Endodermal cell (in vitro differentiated cells): Measurements from ENCODE around the gene KRTAP3-3. TPM values are rescaled to one million over a fixed set of nuclear protein-coding genes. Genes with fewer than 3 reads are reported as not detected.

Experiments
- DNase-seq: peaks from one replicate; pipeline ENCODE4 v3.0.0-alpha.2; 2017
- H3K27ac ChIP-seq: 2 replicates; pipeline ENCODE4 v1.5.1; 2013; ENCODE audit warnings: mild to moderate bottlenecking, low read depth, low read length, moderate library complexity
- H3K27me3 ChIP-seq: 2 replicates; pipeline ENCODE4 v1.6.1; 2013; ENCODE audit warnings: mild to moderate bottlenecking, low read length, moderate library complexity; ENCODE audit not compliant: insufficient read depth, control insufficient read depth, poor library complexity, severe bottlenecking
- H3K36me3 ChIP-seq: 2 replicates; pipeline ENCODE4 v1.7.0; 2013; ENCODE audit warnings: mild to moderate bottlenecking, low read length, moderate library complexity; ENCODE audit not compliant: control insufficient read depth, insufficient read depth
- H3K4me1 ChIP-seq: one replicate; pipeline ENCODE4 v1.7.0; 2013; ENCODE audit warnings: low read length; ENCODE audit not compliant: control insufficient read depth, insufficient read depth
- H3K4me3 ChIP-seq: 2 replicates; pipeline ENCODE4 v1.5.1; 2013; ENCODE audit warnings: mild to moderate bottlenecking, low read length, moderate library complexity
- H3K9ac ChIP-seq: 2 replicates; pipeline ENCODE4 v1.6.1; 2013; ENCODE audit warnings: mild to moderate bottlenecking, low read length, moderate library complexity; ENCODE audit not compliant: poor library complexity, severe bottlenecking; ENCODE audit errors: extremely low read depth
- H3K9me3 ChIP-seq: 2 replicates; pipeline ENCODE4 v1.6.1; 2013; ENCODE audit warnings: mild to moderate bottlenecking, low read length, moderate library complexity; ENCODE audit not compliant: control insufficient read depth
- H3K27ac Mint-ChIP-seq: 2 replicates; pipeline ENCODE4 v1.8.0; 2020; ENCODE audit warnings: mixed read lengths
- H3K27me3 Mint-ChIP-seq: 2 replicates; pipeline ENCODE4 v1.8.0; 2021; ENCODE audit warnings: mild to moderate bottlenecking, mixed read lengths; ENCODE audit not compliant: insufficient read depth
- H3K36me3 Mint-ChIP-seq: 2 replicates; pipeline ENCODE4 v1.8.0; 2020; ENCODE audit warnings: low read depth, mixed read lengths
- H3K4me1 Mint-ChIP-seq: 2 replicates; pipeline ENCODE4 v1.8.0; 2020; ENCODE audit warnings: mixed read lengths
- H3K4me3 Mint-ChIP-seq: 2 replicates; pipeline ENCODE4 v1.8.0; 2020; ENCODE audit warnings: mild to moderate bottlenecking, moderate library complexity, mixed read lengths
- H3K9me3 Mint-ChIP-seq: 2 replicates; pipeline ENCODE4 v1.8.0; 2020; ENCODE audit warnings: mild to moderate bottlenecking, mixed read lengths
- WGBS, 2 experiments: methylation state at CpG; one replicate each; pipeline versions ENCODE4 v1.1.5 to v1.1.7; 2013; ENCODE audit warnings: missing lambda C conversion rate in 2 of 2, mixed read lengths in 1 of 2; ENCODE audit not compliant: insufficient coverage in 1 of 2, insufficient read length in 1 of 2; 5-methylcytosine and 5-hydroxymethylcytosine counted together
- total RNA-seq, 2 donors: library from RNA; stranded (reverse); fragmentation: NEBNext Ultra II Directional in 1 of 2; extraction: Animal tissue kit (Norgen Biotek cat#: 25700) in 1 of 2; gene quantifications; 2 replicates in 1 of 2; 3 replicates in 1 of 2; pipeline ENCODE4 v1.2.1, GENCODE V29; 2021
- TF ChIP-seq, protein P1 (sequence below): fragments of 200-600 bp; sonication (generic); conservative IDR thresholded peaks from 2 replicates; pipeline ENCODE4 v1.5.0; 2021; ENCODE audit warnings: antibody characterized with exemption, mild to moderate bottlenecking

Gene KRTAP3-3
- total RNA-seq, 2 donors from 2014 or later = not detected

DNA sequence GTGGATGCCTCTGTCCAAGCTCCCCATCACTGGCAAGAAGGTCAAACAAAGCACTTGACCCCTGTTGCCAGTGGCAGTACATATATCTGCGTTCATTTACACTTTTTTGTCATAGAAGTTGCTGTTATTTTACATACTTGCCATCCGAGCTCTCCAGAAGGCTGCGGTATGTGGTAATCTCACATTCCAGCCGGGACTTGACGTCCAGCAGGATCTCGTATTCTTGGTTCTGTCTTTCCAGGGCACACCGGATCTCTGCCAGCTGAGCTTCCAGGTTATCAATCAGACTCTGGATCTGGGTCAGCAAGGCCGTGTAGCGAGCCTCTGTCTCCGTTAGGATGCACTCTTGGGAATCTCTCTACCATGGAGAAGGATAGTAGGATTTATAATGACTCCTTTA lies 33.8 kb downstream of the KRTAP3-3 start:
- TF ChIP-seq, protein P1, sequence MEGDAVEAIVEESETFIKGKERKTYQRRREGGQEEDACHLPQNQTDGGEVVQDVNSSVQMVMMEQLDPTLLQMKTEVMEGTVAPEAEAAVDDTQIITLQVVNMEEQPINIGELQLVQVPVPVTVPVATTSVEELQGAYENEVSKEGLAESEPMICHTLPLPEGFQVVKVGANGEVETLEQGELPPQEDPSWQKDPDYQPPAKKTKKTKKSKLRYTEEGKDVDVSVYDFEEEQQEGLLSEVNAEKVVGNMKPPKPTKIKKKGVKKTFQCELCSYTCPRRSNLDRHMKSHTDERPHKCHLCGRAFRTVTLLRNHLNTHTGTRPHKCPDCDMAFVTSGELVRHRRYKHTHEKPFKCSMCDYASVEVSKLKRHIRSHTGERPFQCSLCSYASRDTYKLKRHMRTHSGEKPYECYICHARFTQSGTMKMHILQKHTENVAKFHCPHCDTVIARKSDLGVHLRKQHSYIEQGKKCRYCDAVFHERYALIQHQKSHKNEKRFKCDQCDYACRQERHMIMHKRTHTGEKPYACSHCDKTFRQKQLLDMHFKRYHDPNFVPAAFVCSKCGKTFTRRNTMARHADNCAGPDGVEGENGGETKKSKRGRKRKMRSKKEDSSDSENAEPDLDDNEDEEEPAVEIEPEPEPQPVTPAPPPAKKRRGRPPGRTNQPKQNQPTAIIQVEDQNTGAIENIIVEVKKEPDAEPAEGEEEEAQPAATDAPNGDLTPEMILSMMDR = no peak

DNA sequence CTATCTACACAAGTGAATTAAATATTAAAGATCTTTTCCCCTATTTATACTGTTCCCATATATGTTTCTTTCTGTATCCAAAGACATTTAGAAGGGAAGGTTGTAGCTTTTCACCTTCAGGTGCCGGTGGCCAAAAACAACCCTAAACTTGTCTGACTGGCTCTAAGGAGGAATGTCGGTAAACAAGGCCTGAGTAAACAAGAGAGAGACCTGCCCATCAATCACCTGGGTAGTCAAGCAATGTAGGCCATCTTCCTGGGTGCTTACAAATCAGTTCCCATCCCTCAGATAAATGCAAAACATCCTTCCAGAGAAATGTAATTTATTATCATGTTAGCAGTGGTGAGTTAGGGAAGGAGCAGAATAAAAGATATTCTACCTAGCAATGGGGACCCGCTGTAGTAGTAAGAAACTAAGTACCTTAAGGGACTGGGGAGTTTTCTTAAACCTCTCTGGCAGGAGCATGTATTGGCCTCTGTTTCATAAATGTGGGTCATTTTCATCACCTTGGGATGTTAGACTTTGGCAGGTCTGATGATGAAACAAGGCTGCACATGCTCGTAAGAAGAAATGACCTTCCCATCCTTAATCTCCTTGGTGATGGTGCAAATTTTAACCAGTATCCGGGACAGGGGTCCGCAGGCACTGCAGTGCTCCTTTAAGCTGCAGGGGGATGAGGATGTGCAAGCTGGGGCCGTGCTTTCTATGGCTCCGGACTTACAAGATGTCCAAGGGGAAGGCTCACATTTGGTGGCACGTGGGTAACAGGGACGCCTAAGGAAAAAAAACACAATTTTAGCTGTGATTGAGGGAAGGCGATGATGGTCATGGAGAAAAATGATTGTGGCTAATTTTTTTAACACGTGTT lies 35.6 kb downstream of the KRTAP3-3 start:
- WGBS, 2 experiments = 85 to 92% methylated on average over 9 to 11 of the region's 12 CpGs
- no peak overlapping the region for H3K4me3 ChIP-seq
- H3K36me3 ChIP-seq = no peaks in the 10 kb centered on the region
- DNase-seq = peak; percentile 74
- Mint-ChIP-seq H3K27me3 (peaks cover 14% of the 10 kb centered on the region), H3K4me3 (no peak overlapping the region), H3K36me3 (no peaks in the 10 kb centered on the region), H3K4me1 (peaks cover 25% of the 10 kb centered on the region), H3K9me3 (no peaks in the 10 kb centered on the region), H3K27ac (peak overlapping the region; percentile 60)
- H3K27ac ChIP-seq = no peak overlapping the region
- peaks cover 29% of the 10 kb centered on the region for H3K27me3 ChIP-seq
- no peaks in the 10 kb centered on the region for H3K4me1 ChIP-seq
- H3K9ac ChIP-seq = no peak overlapping the region
- TF ChIP-seq, protein P1 = no peak
- H3K9me3 ChIP-seq = no peaks in the 10 kb centered on the region

More for the DNA sequence above, 33.8 kb downstream of the KRTAP3-3 start:
- 91 to 92% methylated on average over 10 of the region's 10 CpGs for WGBS, 2 experiments
- Histone ChIP-seq H3K27me3 (peaks cover 13% of the 10 kb centered on the region), H3K4me1 (no peaks in the 10 kb centered on the region), H3K9ac (no peak overlapping the region), H3K4me3 (no peak overlapping the region), H3K27ac (no peak overlapping the region), H3K9me3 (no peaks in the 10 kb centered on the region), H3K36me3 (no peaks in the 10 kb centered on the region)
- Mint-ChIP-seq H3K27ac (no peak overlapping the region), H3K9me3 (no peaks in the 10 kb centered on the region), H3K4me1 (peaks cover 25% of the 10 kb centered on the region), H3K4me3 (no peak overlapping the region), H3K27me3 (peaks cover 2% of the 10 kb centered on the region), H3K36me3 (no peaks in the 10 kb centered on the region)
- DNase-seq = peak; percentile 60

DNA sequence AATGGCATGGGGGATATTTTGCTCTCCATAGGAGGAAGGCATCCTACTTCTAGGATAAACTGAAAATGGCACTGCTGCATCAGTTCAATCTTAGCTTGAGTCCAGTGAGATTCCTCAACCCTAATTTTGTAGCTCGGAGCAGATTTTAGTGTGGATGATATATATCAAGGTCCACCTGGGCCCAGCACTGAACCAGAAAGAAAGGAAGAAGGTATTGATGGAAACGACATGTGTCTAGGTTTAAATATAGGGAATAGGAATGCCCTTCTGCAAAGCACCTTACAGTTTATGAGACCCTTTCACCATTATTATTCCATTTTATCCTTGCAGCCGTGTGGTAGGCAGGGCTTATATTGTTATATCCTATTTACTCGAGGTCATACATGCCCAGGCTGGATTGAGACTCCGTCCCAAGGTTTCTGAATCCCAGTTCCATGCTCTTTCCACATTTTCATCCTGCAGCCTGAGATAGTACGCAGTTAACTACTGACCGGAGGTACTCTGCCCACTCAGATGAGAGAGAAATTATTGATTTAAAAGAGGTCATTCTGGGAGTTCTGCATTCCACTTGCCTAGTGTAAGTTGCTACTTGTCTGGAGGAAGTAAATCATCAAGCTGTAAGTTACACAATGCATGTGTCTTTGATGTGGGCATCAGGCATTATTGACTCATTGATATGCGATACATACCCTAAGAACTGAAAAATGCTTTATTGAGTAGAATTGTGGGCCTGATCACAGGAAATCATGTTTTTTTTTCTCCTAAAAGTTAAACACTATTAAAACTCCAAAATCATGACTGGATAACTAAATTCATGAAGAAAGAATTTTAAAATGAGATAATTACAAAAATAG lies 37.3 kb downstream of the KRTAP3-3 start:
- peaks cover 31% of the 10 kb centered on the region for H3K27me3 Mint-ChIP-seq
- peak overlapping the region; percentile 26 for H3K27ac Mint-ChIP-seq
- H3K4me1 Mint-ChIP-seq = peaks cover 25% of the 10 kb centered on the region
- no peak overlapping the region for H3K4me3 Mint-ChIP-seq
- no peak overlapping the region for H3K4me3 ChIP-seq
- no peak for DNase-seq
- 91 to 92% methylated on average over 7 to 8 of the region's 8 CpGs for WGBS, 2 experiments
- H3K27ac ChIP-seq = no peak overlapping the region
- TF ChIP-seq, protein P1 = no peak
- H3K27me3 ChIP-seq = peaks cover 46% of the 10 kb centered on the region
- H3K36me3 ChIP-seq = no peaks in the 10 kb centered on the region
- no peaks in the 10 kb centered on the region for H3K9me3 Mint-ChIP-seq
- no peaks in the 10 kb centered on the region for H3K9me3 ChIP-seq
- no peaks in the 10 kb centered on the region for H3K36me3 Mint-ChIP-seq
- no peak overlapping the region for H3K9ac ChIP-seq
- no peaks in the 10 kb centered on the region for H3K4me1 ChIP-seq
